GM23338 (cell line): ENCODE measurements around the gene NID2. TPM values are rescaled to one million over a fixed set of nuclear protein-coding genes. Genes with fewer than 3 reads are reported as not detected.

ENCODE experiments used
- ATAC-seq: fragments of 200-7000 bp; cut with Tn5 transposase; 3 replicates; pipeline ENCODE4 v1.9.1; 2020
- DNase-seq: peaks from one replicate; pipeline ENCODE4 v3.0.0-alpha.2; 2015; ENCODE audit warnings: low spot score
- H2AFZ ChIP-seq: fragments of 200-600 bp; sonication (generic); 2 replicates; pipeline ENCODE4 v1.8.0; 2016; ENCODE audit warnings: antibody characterized with exemption, mild to moderate bottlenecking, moderate library complexity
- H3F3A ChIP-seq: fragments of 200-600 bp; sonication (generic); replicated peaks from 2 replicates; pipeline ENCODE4 v1.8.0; 2017; ENCODE audit warnings: antibody characterized with exemption, mixed run types, low read depth
- H3K27ac ChIP-seq: fragments of 200-600 bp; sonication (generic); 2 replicates; pipeline ENCODE4 v1.6.1; 2016; ENCODE audit warnings: low read depth
- H3K27me3 ChIP-seq: fragments of 200-600 bp; sonication (generic); 2 replicates; pipeline ENCODE4 v1.8.0; 2016; ENCODE audit warnings: mild to moderate bottlenecking, mixed run types, moderate library complexity; ENCODE audit not compliant: insufficient read depth
- H3K36me3 ChIP-seq: fragments of 200-600 bp; sonication (generic); 2 replicates; pipeline ENCODE4 v1.8.0; 2016; ENCODE audit warnings: mild to moderate bottlenecking; ENCODE audit not compliant: insufficient read depth
- H3K4me1 ChIP-seq: fragments of 200-600 bp; sonication (generic); 2 replicates; pipeline ENCODE4 v1.8.0; 2016; ENCODE audit warnings: mild to moderate bottlenecking, moderate library complexity; ENCODE audit not compliant: insufficient read depth
- H3K4me2 ChIP-seq: fragments of 200-600 bp; sonication (generic); 2 replicates; pipeline ENCODE4 v1.7.1; 2017; ENCODE audit warnings: mixed run types
- H3K4me3 ChIP-seq: fragments of 200-600 bp; sonication (generic); 2 replicates; pipeline ENCODE4 v1.6.1; 2016; ENCODE audit warnings: mixed run types
- H3K79me2 ChIP-seq: fragments of 200-600 bp; sonication (generic); replicated peaks from 2 replicates; pipeline ENCODE4 v1.8.0; 2017; ENCODE audit warnings: mild to moderate bottlenecking; ENCODE audit not compliant: insufficient read depth
- H3K9me2 ChIP-seq: fragments of 200-600 bp; sonication (generic); 2 replicates; pipeline ENCODE4 v1.8.0; 2017; ENCODE audit not compliant: insufficient read depth
- H4K20me1 ChIP-seq: fragments of 200-600 bp; sonication (generic); replicated peaks from 2 replicates; pipeline ENCODE4 v1.8.0; 2017; ENCODE audit warnings: mild to moderate bottlenecking; ENCODE audit not compliant: insufficient read depth
- H3K27ac Mint-ChIP-seq: 2 replicates; pipeline ENCODE4 v1.8.0; 2020; ENCODE audit warnings: inconsistent platforms, mild to moderate bottlenecking, moderate library complexity, mixed read lengths
- H3K27me3 Mint-ChIP-seq: 3 replicates; pipeline ENCODE4 v1.8.0; 2022; ENCODE audit warnings: low read depth, mild to moderate bottlenecking, moderate library complexity, mixed read lengths, inconsistent platforms; ENCODE audit not compliant: insufficient read depth, poor library complexity
- H3K36me3 Mint-ChIP-seq: 3 replicates; pipeline ENCODE4 v1.8.0; 2021; ENCODE audit warnings: low read depth, mild to moderate bottlenecking, inconsistent platforms, moderate library complexity, mixed read lengths
- H3K4me1 Mint-ChIP-seq: 3 replicates; pipeline ENCODE4 v1.8.0; 2020; ENCODE audit warnings: mild to moderate bottlenecking, inconsistent platforms, mixed read lengths
- H3K4me3 Mint-ChIP-seq: 3 replicates; pipeline ENCODE4 v1.8.0; 2021; ENCODE audit warnings: moderate library complexity, mild to moderate bottlenecking, inconsistent platforms, mixed read lengths
- H3K9me3 Mint-ChIP-seq: 3 replicates; pipeline ENCODE4 v1.8.0; 2020; ENCODE audit warnings: moderate library complexity, mild to moderate bottlenecking, inconsistent platforms, mixed read lengths
- CREB1 ChIP-seq: fragments of 250-450 bp; sonication (Bioruptor Pico); IDR thresholded peaks from 2 replicates; pipeline ENCODE4 v1.5.0; 2020; ENCODE audit warnings: low read depth, mild to moderate bottlenecking, moderate library complexity
- CTCF ChIP-seq, 2 experiments: fragments of 200-600 bp in 1 of 2; sonication (generic) in 1 of 2; conservative IDR thresholded peaks; 2 replicates each; pipeline versions ENCODE4 v1.5.1 to v1.6.1; 2016 to 2017; ENCODE audit warnings: antibody characterized with exemption in 2 of 2, low read depth in 2 of 2, mild to moderate bottlenecking in 2 of 2, moderate library complexity in 1 of 2
- EZH2 ChIP-seq: fragments of 200-600 bp; sonication (generic); IDR thresholded peaks from one replicate; pipeline ENCODE4 v1.8.0; 2017; ENCODE audit warnings: antibody characterized with exemption, mild to moderate bottlenecking, low read depth; ENCODE audit not compliant: unreplicated experiment
- REST ChIP-seq: IDR thresholded peaks from one replicate; pipeline ENCODE4 v1.6.1; 2018; ENCODE audit warnings: antibody characterized with exemption; ENCODE audit not compliant: unreplicated experiment
- polyA plus RNA-seq: library from polyadenylated mRNA; unstranded; fragments of >200 nt; fragmentation: Nextera tagmentation; extraction: Ambion mirVana; gene quantifications from 2 replicates; pipeline ENCODE4 v1.2.1, GENCODE V29; 2016
- total RNA-seq: library from RNA; depleted of rRNA; stranded (reverse); fragments of >200 nt; shearing (Covaris generic); gene quantifications from 2 replicates; pipeline ENCODE4 v1.2.3, GENCODE V29; 2014

The NID2 gene
- total and polyA plus RNA-seq, 2 experiments from 2014 or later, result 4.3 to 10.4 TPM

- H3K36me3 Mint-ChIP-seq, result no peaks in the 10 kb centered on the region
- Histone ChIP-seq H3F3A (no peaks in the 10 kb centered on the region), H3K79me2 (no peaks in the 10 kb centered on the region), H3K4me3 (no peak overlapping the region), H3K27ac (no peak overlapping the region), H3K27me3 (no peaks in the 10 kb centered on the region), H3K36me3 (no peaks in the 10 kb centered on the region), H4K20me1 (no peaks in the 10 kb centered on the region), H3K9me2 (no peaks in the 10 kb centered on the region), H3K4me1 (no peaks in the 10 kb centered on the region), H3K4me2 (no peak overlapping the region), H2AFZ (no peak overlapping the region)
- TF ChIP-seq REST, result no peak
- H3K9me3 Mint-ChIP-seq, result no peaks in the 10 kb centered on the region
- H3K4me1 Mint-ChIP-seq, result peaks cover 5% of the 10 kb centered on the region; the same call in 2 of the 3 replicates
- ATAC-seq, result no peak
- no peak overlapping the region for H3K27ac Mint-ChIP-seq
- no peak overlapping the region for H3K4me3 Mint-ChIP-seq
- DNase-seq, result no peak
- peaks cover 2% of the 10 kb centered on the region for H3K27me3 Mint-ChIP-seq
Observed at GRCh38 chr14:52077256-52077979, 8.6 kb upstream of the NID2 start.

- Mint-ChIP-seq H3K9me3 (no peaks in the 10 kb centered on the region), H3K4me1 (peaks cover 12% of the 10 kb centered on the region), H3K36me3 (no peaks in the 10 kb centered on the region), H3K27ac (no peak overlapping the region), H3K4me3 (no peak overlapping the region), H3K27me3 (peaks cover 6% of the 10 kb centered on the region)
- Histone ChIP-seq H3K27me3 (peaks cover 3% of the 10 kb centered on the region), H3K79me2 (no peaks in the 10 kb centered on the region), H3K4me1 (no peaks in the 10 kb centered on the region), H3K27ac (no peak overlapping the region), H3K36me3 (no peaks in the 10 kb centered on the region), H3K9me2 (no peaks in the 10 kb centered on the region), H3F3A (no peaks in the 10 kb centered on the region), H3K4me3 (no peak overlapping the region), H2AFZ (no peak overlapping the region), H3K4me2 (no peak overlapping the region), H4K20me1 (no peaks in the 10 kb centered on the region)
- no peak for ATAC-seq
- DNase-seq, result no peak
- TF ChIP-seq EZH2, result no peak
- TF ChIP-seq REST, result no peak
- no peak for TF ChIP-seq CTCF (conservative IDR thresholded peaks at IDR 0.05; ENCODE audit: low read depth in 2 of 2)
- TF ChIP-seq CREB1 (CRISPR knock-in tag), result no peak
Observed at GRCh38 chr14:52076334-52076733, 7.5 kb upstream of the NID2 start.
